ENCODE results near the gene TCAF1.

TCAF1 gene

GRCh38 chr7:143945423-143945822 is 43.4 kb upstream of the TCAF1 start:
- Histone ChIP-seq H3K9me3 (ENCODE audit: insufficient read depth, low read depth, low read length) (no peaks in the 10 kb centered on the region), H3K4me1 (ENCODE audit: insufficient read depth, low read length, poor library complexity, severe bottlenecking) (no peaks in the 10 kb centered on the region), H2AFZ (ENCODE audit: low read length) (no peak overlapping the region), H3K27me3 (ENCODE audit: insufficient read depth, low read length, poor library complexity, severe bottlenecking) (no peaks in the 10 kb centered on the region), H3K36me3 (ENCODE audit: insufficient read depth, low read length) (no peaks in the 10 kb centered on the region), H3K9me2 (replicated peaks; ENCODE audit: low read depth, low read length) (no peaks in the 10 kb centered on the region), H3K9ac (ENCODE audit: low read depth, low read length, poor library complexity, severe bottlenecking) (no peak overlapping the region), H4K20me1 (ENCODE audit: insufficient read depth, low read length, poor library complexity, severe bottlenecking) (no peaks in the 10 kb centered on the region), H3K4me2 (ENCODE audit: low read depth, low read length, poor library complexity, severe bottlenecking) (no peak overlapping the region), H3K79me2 (ENCODE audit: insufficient read depth, low read length) (no peaks in the 10 kb centered on the region), H3F3A (ENCODE audit: low read depth) (no peaks in the 10 kb centered on the region), H3K4me3 (ENCODE audit: low read length, poor library complexity, severe bottlenecking) (no peak overlapping the region)
- no peak for TF ChIP-seq CTCF (conservative IDR thresholded peaks at IDR 0.05; ENCODE audit: low read length)
- TF ChIP-seq EZH2phosphoT487 (IDR thresholded peaks at IDR 0.05; ENCODE audit: borderline replicate concordance) = no peak

GRCh38 chr7:143938379-143939243 is 36.6 kb upstream of the TCAF1 start:
- H3K79me2 ChIP-seq (ENCODE audit: insufficient read depth, low read length) = no peaks in the 10 kb centered on the region
- no peaks in the 10 kb centered on the region for H3K27me3 ChIP-seq (ENCODE audit: insufficient read depth, low read length, poor library complexity, severe bottlenecking)
- no peaks in the 10 kb centered on the region for H3K9me2 ChIP-seq (replicated peaks; ENCODE audit: low read depth, low read length)
- no peak overlapping the region for H3K4me3 ChIP-seq (ENCODE audit: low read length, poor library complexity, severe bottlenecking)
- H3K4me1 ChIP-seq (ENCODE audit: insufficient read depth, low read length, poor library complexity, severe bottlenecking) = no peaks in the 10 kb centered on the region
- H2AFZ ChIP-seq (ENCODE audit: low read length) = no peak overlapping the region
- no peaks in the 10 kb centered on the region for H4K20me1 ChIP-seq (ENCODE audit: insufficient read depth, low read length, poor library complexity, severe bottlenecking)
- H3K36me3 ChIP-seq (ENCODE audit: insufficient read depth, low read length) = no peaks in the 10 kb centered on the region
- H3K9ac ChIP-seq (ENCODE audit: low read depth, low read length, poor library complexity, severe bottlenecking) = no peak overlapping the region
- no peaks in the 10 kb centered on the region for H3K9me3 ChIP-seq (ENCODE audit: insufficient read depth, low read depth, low read length)
- TF ChIP-seq EZH2phosphoT487 (IDR thresholded peaks at IDR 0.05; ENCODE audit: borderline replicate concordance) (no peak), CTCF (conservative IDR thresholded peaks at IDR 0.05; ENCODE audit: low read length) (no peak)
- no peaks in the 10 kb centered on the region for H3F3A ChIP-seq (ENCODE audit: low read depth)
- no peak overlapping the region for H3K4me2 ChIP-seq (ENCODE audit: low read depth, low read length, poor library complexity, severe bottlenecking)

- H4K20me1 ChIP-seq (ENCODE audit: insufficient read depth, low read length, poor library complexity, severe bottlenecking) = no peaks in the 10 kb centered on the region
Measured at GRCh38 chr7:143936087-143937009, 34.4 kb upstream of the TCAF1 start.

More at GRCh38 chr7:143936087-143937009, 34.4 kb upstream of the TCAF1 start:
- H2AFZ ChIP-seq (ENCODE audit: low read length) = no peak overlapping the region
- H3K4me2 ChIP-seq (ENCODE audit: low read depth, low read length, poor library complexity, severe bottlenecking) = no peak overlapping the region
- H3K36me3 ChIP-seq (ENCODE audit: insufficient read depth, low read length) = no peaks in the 10 kb centered on the region
- no peaks in the 10 kb centered on the region for H3K4me1 ChIP-seq (ENCODE audit: insufficient read depth, low read length, poor library complexity, severe bottlenecking)
- H3K9me3 ChIP-seq (ENCODE audit: insufficient read depth, low read depth, low read length) = no peaks in the 10 kb centered on the region
- no peaks in the 10 kb centered on the region for H3F3A ChIP-seq (ENCODE audit: low read depth)
- TF ChIP-seq EZH2phosphoT487 (IDR thresholded peaks at IDR 0.05; ENCODE audit: borderline replicate concordance) (no peak), CTCF (conservative IDR thresholded peaks at IDR 0.05; ENCODE audit: low read length) (no peak)
- H3K9ac ChIP-seq (ENCODE audit: low read depth, low read length, poor library complexity, severe bottlenecking) = no peak overlapping the region
- no peaks in the 10 kb centered on the region for H3K9me2 ChIP-seq (replicated peaks; ENCODE audit: low read depth, low read length)
- H3K4me3 ChIP-seq (ENCODE audit: low read length, poor library complexity, severe bottlenecking) = no peak overlapping the region
- H3K79me2 ChIP-seq (ENCODE audit: insufficient read depth, low read length) = no peaks in the 10 kb centered on the region
- no peaks in the 10 kb centered on the region for H3K27me3 ChIP-seq (ENCODE audit: insufficient read depth, low read length, poor library complexity, severe bottlenecking)

Data from Loucy (cell line).